Small intestine (tissue), 7 donors: ENCODE measurements around the gene ELOVL1. TPM values are rescaled to one million over a fixed set of nuclear protein-coding genes. Genes with fewer than 3 reads are reported as not detected.
A peak's percentile ranks its signal among the peaks of the same experiment; 100 is the strongest.

ENCODE experiments used
- DNase-seq, 2 donors: peaks; one replicate each; pipeline versions ENCODE4 v3.0.0 to v3.0.0-alpha.2; 2013
- FAIRE-seq: peaks from 2 replicates; lab custom pipeline; 2012; peaks lifted over from hg19 to GRCh38; lab: Jason Lieb, UNC
- H3K27ac ChIP-seq, 3 donors: one replicate each; pipeline ENCODE4 v1.5.1; 2013; ENCODE audit warnings: low read length in 2 of 3, mild to moderate bottlenecking in 2 of 3, control low read depth in 1 of 3, inconsistent platforms in 1 of 3, low read depth in 1 of 3, moderate library complexity in 1 of 3
- H3K27me3 ChIP-seq, 3 donors: one replicate each; pipeline ENCODE4 v1.6.1; 2013; ENCODE audit warnings: low read length in 3 of 3, inconsistent platforms in 1 of 3; ENCODE audit not compliant: control insufficient read depth in 3 of 3, insufficient read depth in 3 of 3
- H3K36me3 ChIP-seq, 3 donors: one replicate each; pipeline ENCODE4 v1.6.1; 2013; ENCODE audit warnings: low read length in 3 of 3, inconsistent platforms in 1 of 3, low read depth in 1 of 3, mild to moderate bottlenecking in 1 of 3, moderate library complexity in 1 of 3; ENCODE audit not compliant: control insufficient read depth in 3 of 3, insufficient read depth in 2 of 3
- H3K4me1 ChIP-seq, 3 donors: one replicate each; pipeline ENCODE4 v1.6.1; 2013; ENCODE audit warnings: low read length in 2 of 3, inconsistent platforms in 1 of 3, low read depth in 1 of 3, mild to moderate bottlenecking in 1 of 3, moderate library complexity in 1 of 3; ENCODE audit not compliant: control insufficient read depth in 3 of 3, insufficient read depth in 2 of 3
- H3K4me3 ChIP-seq, 3 donors: one replicate each; pipeline ENCODE4 v1.5.1; 2013; ENCODE audit warnings: low read length in 3 of 3, control low read depth in 1 of 3, inconsistent platforms in 1 of 3, low read depth in 1 of 3, mild to moderate bottlenecking in 1 of 3, moderate library complexity in 1 of 3
- H3K9me3 ChIP-seq, 2 donors: one replicate each; pipeline ENCODE4 v1.6.1; 2013; ENCODE audit warnings: low read depth in 1 of 2, low read length in 1 of 2; ENCODE audit not compliant: control insufficient read depth in 2 of 2, insufficient read depth in 1 of 2
- WGBS, 3 donors: extraction: QIAGEN DNeasy Blood & Tissue Kit; methylation state at CpG; one replicate each; pipeline ENCODE4 v1.1.7; 2013; 5-methylcytosine and 5-hydroxymethylcytosine counted together
- polyA plus RNA-seq, 4 donors: library from polyadenylated mRNA; stranded (reverse) in 3 of 4; unstranded in 1 of 4; fragments of 200-250 nt in 3 of 4; fragments of 120-200 nt in 1 of 4; gene quantifications; one replicate each; pipeline versions ENCODE4 v1.2.1 to v1.2.3, GENCODE V29; 2013
- donor health status: healthy with polysubstance abuse.
- donor health status: control.
- donor health status: control.
- donor health status: Bipolar disorder and iron deficiency.
- donor health status: healthy.

Gene ELOVL1
- polyA plus RNA-seq, 4 donors, result 60.6 to 105 (median 71.1) TPM

DNA sequence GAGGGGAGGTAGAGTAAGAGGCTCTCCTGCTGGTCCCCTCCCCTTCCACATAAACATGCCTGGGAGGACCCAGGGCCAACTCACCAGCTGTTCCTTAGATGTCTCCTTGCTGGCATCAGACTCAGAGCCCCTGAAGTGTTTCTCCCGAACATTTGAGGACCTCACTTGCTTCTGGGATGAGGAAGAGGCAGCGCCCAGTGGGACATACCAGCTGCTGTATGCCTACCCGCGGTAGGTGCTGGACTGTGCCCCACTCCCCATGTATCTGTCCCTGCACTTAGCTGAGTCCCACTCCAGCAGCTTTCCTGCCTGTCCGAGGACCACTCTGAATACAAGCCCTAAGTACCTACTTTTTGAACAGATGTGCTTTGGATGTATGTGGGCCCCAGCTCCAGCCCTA is 29.8 kb downstream of the ELOVL1 start:
- Histone ChIP-seq H3K4me3 (no peak overlapping the region), H3K27me3 (no peaks in the 10 kb centered on the region), H3K36me3 (no peaks in the 10 kb centered on the region), H3K4me1 (peaks cover 0 to 9% (median 0%) of the 10 kb centered on the region in 3 donors), H3K27ac (no peak overlapping the region), H3K9me3 (no peaks in the 10 kb centered on the region)
- DNase-seq (no peak), FAIRE-seq (no peak)
- WGBS, 3 donors, result 78 to 89% (median 87%) methylated on average over 5 of the region's 5 CpGs

DNA sequence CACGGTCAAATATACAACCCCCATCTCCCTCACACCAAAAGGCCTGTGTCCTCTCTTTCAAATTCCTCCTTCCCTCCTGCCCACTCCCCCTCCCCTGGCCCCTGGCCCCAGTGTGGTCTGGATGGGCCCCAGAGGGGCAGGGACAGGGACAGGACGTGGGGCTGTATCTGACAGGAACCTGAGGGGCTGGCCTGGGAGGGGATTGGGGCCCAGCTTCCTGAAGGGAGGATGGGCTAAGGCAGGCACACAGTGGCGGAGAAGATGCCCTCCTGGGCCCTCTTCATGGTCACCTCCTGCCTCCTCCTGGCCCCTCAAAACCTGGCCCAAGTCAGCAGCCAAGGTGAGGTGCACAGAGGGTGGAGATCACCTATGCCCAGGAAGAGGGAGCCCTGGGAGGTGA is 30.2 kb downstream of the ELOVL1 start, which contains the start of gene MPL:
TSS of gene MPL (plus strand) at position 231 of the 400 bp plus-strand sequence. CDS start at position 262, 31 bp downstream.
- 69 to 93% (median 88%) methylated on average over 3 of the region's 3 CpGs for WGBS, 3 donors
- H3K4me3 ChIP-seq, result no peak within 1 kb of the TSS
- H3K4me1 ChIP-seq, result peaks cover 0 to 9% (median 0%) of the 10 kb centered on the region in 3 donors
- FAIRE-seq (no peak), DNase-seq (no peak)
- H3K27ac ChIP-seq, result no peak within 1 kb of the TSS
- no peaks in the 10 kb centered on the region for H3K9me3 ChIP-seq
- no peaks in the 10 kb centered on the region for H3K36me3 ChIP-seq
- H3K27me3 ChIP-seq, result no peaks in the 10 kb centered on the region

DNA sequence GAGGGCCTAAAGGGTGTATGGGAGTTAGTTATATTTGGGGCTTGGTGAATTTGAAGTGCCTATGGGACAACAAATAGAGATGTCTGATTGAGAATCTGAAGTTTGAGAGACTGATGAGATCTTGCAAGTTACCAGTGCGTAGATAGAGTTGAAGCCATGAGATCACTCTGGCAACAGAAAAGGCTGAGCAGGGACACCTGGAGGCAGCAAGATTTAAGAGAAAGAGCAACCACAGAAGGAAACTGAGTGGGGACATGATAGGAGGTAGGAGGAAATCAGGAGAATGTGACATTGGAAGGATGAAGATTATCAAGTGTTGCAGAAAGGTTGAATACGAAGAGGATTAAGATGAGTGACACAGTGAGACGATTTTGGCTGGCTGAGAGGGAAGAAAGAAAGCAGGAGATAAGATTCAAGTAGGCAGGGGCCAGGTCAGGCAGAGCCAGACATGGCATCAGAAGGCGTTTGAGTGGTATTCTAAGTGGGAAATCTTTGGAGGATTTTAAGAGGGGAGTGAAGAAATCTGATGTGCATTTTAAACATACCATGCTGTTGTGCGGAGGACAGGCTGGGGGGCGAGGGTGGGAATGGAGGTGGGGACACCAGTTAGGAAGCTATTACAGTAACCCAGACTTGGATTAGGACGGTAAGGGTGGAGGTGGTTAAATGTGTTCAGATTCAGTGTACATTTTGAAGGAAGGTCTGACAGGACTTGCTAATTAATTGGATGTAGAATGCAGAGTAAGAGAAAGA is 33.2 kb downstream of the ELOVL1 start:
- Histone ChIP-seq H3K27ac (no peak overlapping the region), H3K36me3 (no peaks in the 10 kb centered on the region), H3K4me3 (no peak overlapping the region), H3K4me1 (peaks cover 0 to 4% (median 0%) of the 10 kb centered on the region in 3 donors), H3K9me3 (no peaks in the 10 kb centered on the region), H3K27me3 (no peaks in the 10 kb centered on the region)
- no peak for DNase-seq
- FAIRE-seq, result no peak
- WGBS, 3 donors, result 74 to 82% (median 75%) methylated on average over 7 of the region's 7 CpGs

DNA sequence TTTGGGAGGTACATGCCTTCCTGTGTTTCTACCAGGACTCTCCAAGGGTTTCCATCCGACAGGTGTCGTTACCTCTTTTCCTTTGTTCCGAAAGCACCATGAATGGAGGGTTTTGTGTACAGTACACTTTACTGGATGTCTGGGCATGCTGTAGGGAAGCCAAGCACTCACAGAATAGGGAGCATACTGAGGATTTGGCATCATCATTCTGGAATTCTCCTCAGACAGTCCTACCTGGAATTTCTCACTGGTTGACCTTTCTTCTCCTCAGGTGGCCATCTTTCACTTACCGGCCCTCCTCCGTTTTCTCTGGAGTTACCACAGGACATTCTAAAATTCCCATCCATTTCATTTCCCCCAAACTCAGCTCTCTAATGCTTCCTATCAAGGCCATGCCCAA is 36.1 kb downstream of the ELOVL1 start:
- Histone ChIP-seq H3K27me3 (no peaks in the 10 kb centered on the region), H3K9me3 (peaks cover 0 to 4% of the 10 kb centered on the region in 2 donors), H3K4me3 (no peak overlapping the region), H3K4me1 (peaks cover 0 to 4% (median 0%) of the 10 kb centered on the region in 3 donors), H3K27ac (no peak overlapping the region), H3K36me3 (no peaks in the 10 kb centered on the region)
- no peak for DNase-seq
- no peak for FAIRE-seq
- 91 to 99% (median 95%) methylated on average over 5 of the region's 5 CpGs for WGBS, 3 donors

DNA sequence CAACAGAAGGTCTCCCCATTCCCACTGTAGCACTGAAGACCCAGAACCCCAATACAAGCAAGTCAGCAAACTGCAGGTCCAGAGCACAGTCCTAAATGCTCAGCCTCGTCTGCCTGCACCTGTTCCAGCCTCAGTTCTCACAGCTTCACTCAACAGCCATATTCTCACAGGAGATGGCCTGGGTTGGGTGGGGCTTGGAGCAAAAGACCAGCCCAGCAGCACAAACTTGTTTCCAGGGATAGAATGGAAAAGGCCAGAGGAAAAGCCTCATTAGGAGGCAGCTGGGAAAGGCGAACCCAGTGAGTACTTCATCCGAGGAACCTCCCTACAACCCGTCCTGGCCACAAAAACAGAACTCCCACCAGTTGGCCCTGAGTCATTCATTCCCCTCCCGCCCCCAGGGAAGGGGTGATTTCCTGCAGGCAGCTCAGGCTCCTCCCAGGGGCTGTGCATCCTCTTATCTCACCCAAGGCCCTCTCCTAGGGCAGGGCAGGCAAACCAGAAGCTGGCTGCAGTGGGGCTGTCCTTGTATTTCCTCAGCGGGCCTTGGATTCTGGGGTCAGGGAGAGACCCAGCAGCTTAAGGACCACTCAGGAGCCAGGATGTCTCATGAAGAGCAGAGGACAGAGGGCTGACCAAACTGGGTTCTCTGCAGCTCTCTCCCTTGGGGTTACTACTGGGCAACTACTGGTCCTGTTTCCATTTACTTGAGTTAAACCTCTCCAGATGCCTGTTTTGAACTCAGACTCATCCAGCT is 37.6 kb downstream of the ELOVL1 start:
- DNase-seq, result peak; percentile 42 to 43
- peaks cover 0 to 4% (median 0%) of the 10 kb centered on the region in 3 donors for H3K4me1 ChIP-seq
- H3K4me3 ChIP-seq, result no peak overlapping the region
- no peaks in the 10 kb centered on the region for H3K36me3 ChIP-seq
- H3K9me3 ChIP-seq, result peaks cover 0 to 4% of the 10 kb centered on the region in 2 donors
- H3K27ac ChIP-seq, result no peak overlapping the region
- H3K27me3 ChIP-seq, result no peaks in the 10 kb centered on the region
- FAIRE-seq, result no peak
- 28 to 41% (median 34%) methylated on average over 6 of the region's 6 CpGs for WGBS, 3 donors

DNA sequence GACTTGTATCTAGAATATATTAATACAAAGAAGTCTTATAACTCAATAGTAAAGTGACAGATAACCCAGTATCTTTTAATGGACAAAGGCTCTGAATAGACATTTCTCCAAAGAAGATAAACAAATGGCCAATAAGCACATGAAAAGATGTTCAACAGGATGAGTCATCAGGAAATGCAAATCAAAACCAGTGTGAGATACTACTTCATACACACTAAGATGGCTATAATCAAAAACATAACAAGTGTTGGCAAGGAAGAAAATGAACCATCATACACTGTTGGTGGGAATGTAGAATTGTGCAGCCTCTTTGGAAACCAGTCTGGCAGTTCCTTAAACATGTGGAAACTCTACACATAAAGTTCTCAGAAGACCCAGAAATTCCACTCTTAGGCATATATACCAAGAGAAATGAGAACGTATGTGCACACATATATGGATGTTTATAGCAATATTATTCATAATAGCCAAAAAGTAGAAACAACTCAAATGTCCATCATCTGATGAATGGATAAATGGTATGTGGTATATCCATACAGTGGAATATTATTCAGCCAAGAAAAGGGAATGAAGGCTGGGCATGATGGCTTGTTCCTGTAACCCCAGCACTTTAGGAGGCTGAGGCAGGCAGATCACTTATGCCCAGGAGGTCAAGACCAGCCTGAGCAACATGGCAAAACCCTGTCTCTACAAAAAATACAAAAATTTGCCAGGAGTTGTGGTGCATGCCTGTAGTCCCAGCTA is 40.1 kb downstream of the ELOVL1 start:
- H3K27ac ChIP-seq, result no peak overlapping the region
- DNase-seq, result no peak
- peaks cover 0 to 4% (median 0%) of the 10 kb centered on the region in 3 donors for H3K4me1 ChIP-seq
- no peak for FAIRE-seq
- no peaks in the 10 kb centered on the region for H3K36me3 ChIP-seq
- WGBS, 3 donors, result 97 to 100% (median 98%) methylated on average over 1 of the region's 1 CpG
- no peak overlapping the region for H3K4me3 ChIP-seq
- peaks cover 0 to 4% of the 10 kb centered on the region in 2 donors for H3K9me3 ChIP-seq
- no peaks in the 10 kb centered on the region for H3K27me3 ChIP-seq

DNA sequence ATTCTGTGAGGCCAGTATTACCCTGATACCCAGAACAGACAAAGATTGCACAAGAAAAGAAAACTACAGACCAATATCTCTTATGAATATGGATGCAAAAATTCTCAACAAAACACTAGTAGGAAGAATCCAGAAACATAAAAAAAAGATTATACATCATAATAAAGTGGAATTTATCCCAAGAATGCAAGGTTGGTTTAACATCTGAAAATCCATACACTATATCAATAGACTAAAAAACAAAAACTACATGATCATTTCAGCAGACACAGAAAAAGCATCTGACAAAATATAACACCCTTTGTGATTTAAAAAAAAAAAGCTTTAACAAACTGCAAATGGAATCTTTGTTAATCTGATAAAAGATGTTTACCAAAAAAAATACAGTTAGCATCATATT is 42.4 kb downstream of the ELOVL1 start:
- Histone ChIP-seq H3K27me3 (no peaks in the 10 kb centered on the region), H3K27ac (no peak overlapping the region), H3K4me1 (peaks cover 0 to 3% (median 0%) of the 10 kb centered on the region in 3 donors), H3K9me3 (peaks cover 0 to 4% of the 10 kb centered on the region in 2 donors), H3K4me3 (no peak overlapping the region), H3K36me3 (peaks cover 0 to 3% (median 0%) of the 10 kb centered on the region in 3 donors)
- DNase-seq (no peak), FAIRE-seq (no peak)

DNA sequence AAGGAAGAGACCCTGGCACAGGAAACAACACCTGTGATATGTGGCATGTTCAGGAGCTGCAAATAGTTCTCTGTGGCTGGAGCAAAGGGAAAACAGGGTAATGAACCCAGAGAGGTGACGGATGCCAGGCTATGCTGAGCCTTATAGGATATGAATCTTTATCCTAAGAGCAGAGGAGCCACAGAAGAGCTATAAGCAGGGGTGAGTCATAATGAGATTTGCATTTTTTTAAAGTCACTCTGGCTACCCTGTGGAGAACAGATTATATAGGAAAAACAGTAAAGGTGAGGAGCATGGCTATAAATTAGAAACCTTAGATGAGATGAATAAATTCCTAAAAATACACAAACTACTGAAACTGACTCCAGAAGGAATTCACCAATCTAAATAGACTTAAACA is 43.0 kb downstream of the ELOVL1 start:
- Histone ChIP-seq H3K27me3 (no peaks in the 10 kb centered on the region), H3K27ac (no peak overlapping the region), H3K9me3 (peaks cover 0 to 4% of the 10 kb centered on the region in 2 donors), H3K36me3 (peaks cover 0 to 3% (median 0%) of the 10 kb centered on the region in 3 donors), H3K4me1 (no peaks in the 10 kb centered on the region), H3K4me3 (no peak overlapping the region)
- no peak for DNase-seq
- 90 to 96% (median 94%) methylated on average over 1 of the region's 1 CpG for WGBS, 3 donors
- no peak for FAIRE-seq
